BE2C (cell line): Measurements from ENCODE around the gene ADGRG7.

Experiments
- DNase-seq: peaks from one replicate; pipeline ENCODE4 v3.0.0-alpha.2; 2020
- H3K27me3 ChIP-seq: fragments of 250-450 bp; sonication (Bioruptor Pico); 2 replicates; pipeline ENCODE4 v1.5.1; 2020; ENCODE audit warnings: mild to moderate bottlenecking
- H3K36me3 ChIP-seq: fragments of 250-450 bp; sonication (Bioruptor Pico); 2 replicates; pipeline ENCODE4 v1.5.1; 2020; ENCODE audit warnings: mild to moderate bottlenecking
- H3K4me1 ChIP-seq: fragments of 250-450 bp; sonication (Bioruptor Pico); 2 replicates; pipeline ENCODE4 v1.5.1; 2020
- H3K4me3 ChIP-seq: 2 replicates; pipeline ENCODE4 v1.5.1; 2011; ENCODE audit warnings: low read depth, low read length
- H3K9me3 ChIP-seq: fragments of 250-450 bp; sonication (Bioruptor Pico); 2 replicates; pipeline ENCODE4 v1.5.1; 2020
- CTCF ChIP-seq: IDR thresholded peaks from 2 replicates; pipeline ENCODE4 v1.5.1; 2012; ENCODE audit warnings: mild to moderate bottlenecking, low read depth, low read length

ADGRG7 gene

GRCh38 chr3:100603469-100603868 lies 5.9 kb upstream of the ADGRG7 start:
- DNase-seq = peak; percentile 19
- H3K9me3 ChIP-seq = no peaks in the 10 kb centered on the region
- TF ChIP-seq CTCF = peak; percentile 64
- H3K4me1 ChIP-seq = peaks cover 6% of the 10 kb centered on the region
- no peaks in the 10 kb centered on the region for H3K36me3 ChIP-seq
- peaks cover 6% of the 10 kb centered on the region; the same call in 1 of the 2 replicates for H3K27me3 ChIP-seq
- no peak overlapping the region for H3K4me3 ChIP-seq

GRCh38 chr3:100605358-100605757 lies 4.0 kb upstream of the ADGRG7 start:
- Histone ChIP-seq H3K9me3 (no peaks in the 10 kb centered on the region), H3K4me3 (no peak overlapping the region), H3K27me3 (peaks cover 19% of the 10 kb centered on the region), H3K36me3 (no peaks in the 10 kb centered on the region), H3K4me1 (peaks cover 3% of the 10 kb centered on the region)
- DNase-seq = no peak
- no peak for TF ChIP-seq CTCF

GRCh38 chr3:100606894-100607512 lies 2.4 kb upstream of the ADGRG7 start:
- Histone ChIP-seq H3K9me3 (no peaks in the 10 kb centered on the region), H3K36me3 (no peaks in the 10 kb centered on the region), H3K27me3 (peaks cover 33% of the 10 kb centered on the region), H3K4me3 (no peak overlapping the region), H3K4me1 (no peaks in the 10 kb centered on the region)
- no peak for TF ChIP-seq CTCF
- no peak for DNase-seq

GRCh38 chr3:100609963-100610362 lies 562 bp downstream of the ADGRG7 start:
- DNase-seq = no peak
- Histone ChIP-seq H3K27me3 (peaks cover 33% of the 10 kb centered on the region), H3K36me3 (no peaks in the 10 kb centered on the region), H3K9me3 (no peaks in the 10 kb centered on the region), H3K4me3 (no peak overlapping the region), H3K4me1 (no peaks in the 10 kb centered on the region)
- no peak for TF ChIP-seq CTCF

- no peaks in the 10 kb centered on the region for H3K36me3 ChIP-seq
- no peak overlapping the region for H3K4me3 ChIP-seq
- no peaks in the 10 kb centered on the region for H3K4me1 ChIP-seq
- DNase-seq = no peak
- H3K9me3 ChIP-seq = no peaks in the 10 kb centered on the region
- peaks cover 33% of the 10 kb centered on the region for H3K27me3 ChIP-seq
- no peak for TF ChIP-seq CTCF
These were observed 1.8 kb downstream of the ADGRG7 start for GRCh38 chr3:100611221-100611620.

- no peak for TF ChIP-seq CTCF
- no peaks in the 10 kb centered on the region for H3K9me3 ChIP-seq
- H3K4me3 ChIP-seq = no peak overlapping the region
- DNase-seq = no peak
- H3K27me3 ChIP-seq = peaks cover 28% of the 10 kb centered on the region
- H3K36me3 ChIP-seq = no peaks in the 10 kb centered on the region
- H3K4me1 ChIP-seq = no peaks in the 10 kb centered on the region
These were observed 4.5 kb downstream of the ADGRG7 start for GRCh38 chr3:100613721-100614390.
